NB4 (cell line): ENCODE data around the gene SYT2.

Source experiments
- DNase-seq: peaks from one replicate; pipeline ENCODE4 v3.0.0; 2010; ENCODE audit warnings: low read depth
- H3K4me3 ChIP-seq: one replicate; pipeline ENCODE4 v1.5.1; 2011; ENCODE audit warnings: mild to moderate bottlenecking, low read depth, low read length, moderate library complexity
- CTCF ChIP-seq: IDR thresholded peaks from one replicate; pipeline ENCODE4 v1.5.1; 2012; ENCODE audit warnings: low read depth, low read length
- MYC ChIP-seq: IDR thresholded peaks from 2 replicates; pipeline ENCODE4 v1.6.1; 2011; ENCODE audit warnings: low read depth, low read length
- POLR2A ChIP-seq: IDR thresholded peaks from 2 replicates; pipeline ENCODE4 v1.6.1; 2011; ENCODE audit warnings: mild to moderate bottlenecking; ENCODE audit not compliant: insufficient read length; ENCODE audit errors: extremely low read depth
- TF ChIP-seq, protein P1 (sequence below): IDR thresholded peaks from 2 replicates; pipeline ENCODE4 v1.6.1; 2011; ENCODE audit warnings: low read depth, low read length

SYT2 gene

DNA sequence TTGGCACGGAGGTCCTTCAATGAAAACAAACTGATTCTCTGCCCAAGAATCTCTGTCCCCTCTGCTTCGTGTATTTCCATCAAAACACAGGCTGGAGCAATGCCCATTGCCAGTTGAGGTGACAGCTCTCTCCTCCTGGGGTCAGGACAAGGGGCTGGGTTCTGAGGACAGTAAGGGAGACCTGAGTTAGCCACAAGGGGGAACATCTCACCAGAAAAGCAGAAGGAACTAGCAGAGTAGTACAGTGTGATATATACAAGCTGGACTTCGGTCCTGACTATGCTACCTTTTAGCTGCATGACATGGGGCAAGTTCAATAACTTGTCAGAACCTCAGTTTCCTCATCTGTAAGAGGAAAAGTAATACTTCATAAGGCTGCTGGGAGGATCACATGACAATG lies 50.3 kb downstream of the SYT2 start:
- peak; percentile 51 for DNase-seq
- TF ChIP-seq POLR2A (no peak), CTCF (peak; percentile 21), MYC (no peak)
- TF ChIP-seq, protein P1, sequence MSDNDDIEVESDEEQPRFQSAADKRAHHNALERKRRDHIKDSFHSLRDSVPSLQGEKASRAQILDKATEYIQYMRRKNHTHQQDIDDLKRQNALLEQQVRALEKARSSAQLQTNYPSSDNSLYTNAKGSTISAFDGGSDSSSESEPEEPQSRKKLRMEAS = no peak

GRCh38 chr1:202659541-202659940 lies 50.7 kb downstream of the SYT2 start:
- TF ChIP-seq, protein P1 = no peak
- TF ChIP-seq MYC = no peak
- no peak for DNase-seq
- no peak overlapping the region for H3K4me3 ChIP-seq

More for the DNA sequence above, 50.3 kb downstream of the SYT2 start:
- no peak overlapping the region for H3K4me3 ChIP-seq

GRCh38 chr1:202658769-202659168 lies 51.5 kb downstream of the SYT2 start:
- no peak overlapping the region for H3K4me3 ChIP-seq
- TF ChIP-seq CTCF (no peak), POLR2A (no peak), MYC (no peak)
- TF ChIP-seq, protein P1 = no peak
- no peak for DNase-seq

GRCh38 chr1:202658251-202658759 lies 51.9 kb downstream of the SYT2 start:
- TF ChIP-seq, protein P1 = no peak
- TF ChIP-seq MYC (no peak), CTCF (no peak), POLR2A (no peak)
- no peak overlapping the region for H3K4me3 ChIP-seq
- no peak for DNase-seq

DNA sequence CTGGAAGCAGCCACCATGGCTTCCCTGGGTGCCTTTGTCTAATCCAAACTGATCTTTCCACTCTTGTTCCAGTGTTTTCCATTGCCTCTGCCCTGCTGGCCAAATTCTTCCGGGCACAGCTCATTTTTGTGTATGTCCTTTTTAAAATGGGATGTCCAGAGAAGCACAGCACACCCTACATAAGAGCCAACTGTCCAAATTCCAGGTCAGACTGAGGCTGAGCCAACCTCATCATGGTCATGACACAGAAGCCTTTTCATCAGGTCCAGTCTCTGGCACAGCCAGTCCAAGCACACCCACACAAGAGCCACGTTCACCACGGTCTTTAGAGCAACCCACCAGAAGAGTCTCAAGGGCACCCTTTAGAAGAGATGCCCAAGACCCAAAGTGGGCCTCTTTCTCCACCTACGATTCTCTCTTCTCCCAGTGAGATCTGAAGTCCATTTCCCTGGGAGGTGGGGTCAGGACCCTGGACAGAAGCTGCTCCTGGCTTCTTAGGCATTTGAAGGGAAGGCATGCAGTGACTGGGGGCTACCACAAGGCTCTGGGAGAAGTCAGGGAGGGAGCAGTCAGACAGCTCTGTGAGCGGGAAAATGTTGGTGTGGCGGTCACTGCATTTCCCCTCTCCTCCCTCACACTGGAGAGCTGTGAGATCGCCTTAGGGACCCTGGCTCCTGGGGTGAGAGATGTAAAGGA lies 53.2 kb downstream of the SYT2 start:
- no peak overlapping the region for H3K4me3 ChIP-seq
- TF ChIP-seq, protein P1 = 0 out of 2 replicates have a peak, but pooled peaks have one; percentile 11
- TF ChIP-seq POLR2A (no peak), MYC (no peak), CTCF (peak; percentile 16)
- DNase-seq = peak; percentile 61

- H3K4me3 ChIP-seq = no peak overlapping the region
- TF ChIP-seq CTCF (peak; percentile 31), MYC (no peak), POLR2A (no peak)
- TF ChIP-seq, protein P1 = no peak
- DNase-seq = peak; percentile 45
These were observed 54.2 kb downstream of the SYT2 start for GRCh38 chr1:202656057-202656456.
